ENCODE data around the gene TRDMT1. TPM values are rescaled to one million over a fixed set of nuclear protein-coding genes. Genes with fewer than 3 reads are reported as not detected.

TRDMT1 gene
- total RNA-seq, 2 donors from 2014 or later: 8.1 to 13.0 TPM

DNA sequence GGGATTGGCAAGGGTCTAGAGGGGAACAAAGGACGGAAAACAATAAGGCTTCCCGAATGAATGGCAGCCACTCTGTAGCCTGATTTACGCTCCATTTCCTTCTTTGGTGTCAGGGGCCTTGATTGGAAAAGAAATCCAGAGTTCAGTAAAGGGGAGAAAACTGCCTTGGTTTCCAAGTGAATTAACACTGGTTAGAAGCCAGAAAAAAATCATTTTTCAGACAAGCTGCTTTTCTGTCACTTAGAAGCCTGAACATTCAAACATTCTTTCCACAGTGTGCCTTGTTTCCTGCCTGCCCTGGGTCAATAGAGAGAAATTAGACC, 283 bp upstream of the TRDMT1 start:
- DNase-seq: no peak
- WGBS, 2 experiments (ENCODE audit: insufficient coverage in 1 of 2, insufficient read length in 1 of 2): 10 to 11% methylated on average over 3 of the region's 3 CpGs
- H3K27ac Mint-ChIP-seq: peak overlapping the region; percentile 95
- peak overlapping the region; percentile 78 for H3K4me3 Mint-ChIP-seq
- H3K9me3 Mint-ChIP-seq: no peaks in the 10 kb centered on the region
- Histone ChIP-seq H3K4me1 (ENCODE audit: control insufficient read depth, insufficient read depth, low read length) (no peaks in the 10 kb centered on the region), H3K9me3 (ENCODE audit: control insufficient read depth, low read length) (no peaks in the 10 kb centered on the region), H3K9ac (ENCODE audit: extremely low read depth, low read length, poor library complexity, severe bottlenecking) (peak overlapping the region; percentile 70), H3K4me3 (ENCODE audit: low read length) (peak overlapping the region; percentile 96), H3K27ac (ENCODE audit: low read depth, low read length) (peak overlapping the region; percentile 100), H3K27me3 (ENCODE audit: control insufficient read depth, insufficient read depth, low read length, poor library complexity, severe bottlenecking) (no peaks in the 10 kb centered on the region), H3K36me3 (ENCODE audit: control insufficient read depth, insufficient read depth, low read length) (no peaks in the 10 kb centered on the region)
- peaks cover 35% of the 10 kb centered on the region for H3K4me1 Mint-ChIP-seq
- no peaks in the 10 kb centered on the region for H3K27me3 Mint-ChIP-seq (ENCODE audit: insufficient read depth)
- H3K36me3 Mint-ChIP-seq (ENCODE audit: low read depth): no peaks in the 10 kb centered on the region
- TF ChIP-seq CTCF (conservative IDR thresholded peaks at IDR 0.05): no peak

DNA sequence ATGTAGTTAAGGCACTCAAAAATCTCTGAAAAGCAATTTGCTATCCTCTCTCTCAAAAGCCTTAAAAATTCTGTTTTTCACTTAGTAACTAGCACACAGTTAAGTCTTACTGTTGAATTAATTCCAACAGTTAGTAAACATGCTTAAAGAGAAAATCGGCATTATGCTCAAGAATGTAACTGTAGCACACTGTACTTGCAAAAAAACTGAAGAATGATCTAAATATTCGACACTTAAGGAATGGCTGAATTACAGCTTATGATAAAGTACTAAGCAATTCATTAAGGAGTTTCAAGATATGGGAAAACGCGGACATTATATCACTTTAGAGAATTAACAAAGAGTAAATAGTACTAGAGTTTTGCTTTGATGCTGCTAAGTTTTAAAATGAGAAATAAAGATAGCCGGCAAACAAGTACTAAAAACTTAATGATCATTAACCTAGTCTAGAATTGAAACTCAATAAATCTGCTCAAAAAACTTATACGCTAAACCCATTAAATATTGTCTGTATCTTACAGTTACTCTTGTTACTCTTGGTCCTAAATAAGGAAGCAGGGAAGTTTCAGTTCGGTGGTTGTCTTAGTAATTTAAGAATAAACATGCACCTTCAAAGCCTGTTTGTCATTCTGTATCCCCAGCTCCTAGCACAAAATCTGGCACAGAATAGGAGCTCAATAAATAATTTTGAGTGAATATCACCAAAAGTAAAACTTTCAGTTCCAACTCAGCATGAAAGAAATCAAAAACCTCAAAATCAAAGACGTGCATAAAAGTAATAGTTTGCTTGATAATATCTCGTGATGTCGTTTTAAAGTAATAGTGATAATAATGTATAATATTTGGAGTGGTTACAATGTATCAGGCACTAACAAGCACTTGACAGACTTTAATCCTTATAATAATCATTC, 1.2 kb downstream of the TRDMT1 start:
- H3K4me3 ChIP-seq (ENCODE audit: low read length): peak overlapping the region; percentile 96
- Mint-ChIP-seq H3K27ac (no peak overlapping the region), H3K9me3 (peaks cover 3% of the 10 kb centered on the region), H3K36me3 (ENCODE audit: low read depth) (no peaks in the 10 kb centered on the region), H3K4me1 (peaks cover 37% of the 10 kb centered on the region), H3K27me3 (ENCODE audit: insufficient read depth) (no peaks in the 10 kb centered on the region), H3K4me3 (peak overlapping the region; percentile 78)
- no peaks in the 10 kb centered on the region for H3K36me3 ChIP-seq (ENCODE audit: control insufficient read depth, insufficient read depth, low read length)
- WGBS, 2 experiments (ENCODE audit: insufficient coverage in 1 of 2, insufficient read length in 1 of 2): 66 to 70% methylated on average over 4 to 10 of the region's 10 CpGs
- DNase-seq: no peak
- no peaks in the 10 kb centered on the region for H3K4me1 ChIP-seq (ENCODE audit: control insufficient read depth, insufficient read depth, low read length)
- H3K27ac ChIP-seq (ENCODE audit: low read depth, low read length): peak overlapping the region; percentile 100
- H3K9me3 ChIP-seq (ENCODE audit: control insufficient read depth, low read length): peaks cover 1% of the 10 kb centered on the region
- H3K27me3 ChIP-seq (ENCODE audit: control insufficient read depth, insufficient read depth, low read length, poor library complexity, severe bottlenecking): no peaks in the 10 kb centered on the region
- TF ChIP-seq CTCF (conservative IDR thresholded peaks at IDR 0.05): no peak
- H3K9ac ChIP-seq (ENCODE audit: extremely low read depth, low read length, poor library complexity, severe bottlenecking): no peak overlapping the region

DNA sequence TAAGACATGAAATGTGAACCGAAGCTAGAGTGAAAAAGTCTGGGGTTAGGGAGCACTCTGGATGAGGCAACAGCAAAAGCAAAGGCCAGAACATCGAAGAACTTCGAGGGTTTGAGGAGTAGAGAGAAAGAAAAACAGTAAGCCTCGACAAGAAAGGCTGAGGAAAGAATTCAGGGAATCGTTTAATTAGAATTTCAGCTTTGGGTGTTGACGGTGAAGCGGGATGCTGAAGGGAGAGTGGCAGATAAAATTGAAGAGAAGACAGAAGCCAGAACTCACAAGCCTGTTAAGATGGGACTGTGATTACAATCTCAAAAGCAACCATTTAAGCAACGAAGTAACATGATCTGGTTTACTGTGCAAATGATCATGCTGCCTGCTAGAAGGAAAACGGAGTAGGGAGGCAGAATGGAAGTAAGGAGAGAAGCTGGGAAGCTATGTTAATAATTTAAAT, 2.1 kb downstream of the TRDMT1 start:
- H3K36me3 Mint-ChIP-seq (ENCODE audit: low read depth): no peaks in the 10 kb centered on the region
- TF ChIP-seq CTCF (conservative IDR thresholded peaks at IDR 0.05): no peak
- Histone ChIP-seq H3K9ac (ENCODE audit: extremely low read depth, low read length, poor library complexity, severe bottlenecking) (peak overlapping the region; percentile 14), H3K4me1 (ENCODE audit: control insufficient read depth, insufficient read depth, low read length) (no peaks in the 10 kb centered on the region), H3K4me3 (ENCODE audit: low read length) (peak overlapping the region; percentile 96), H3K27ac (ENCODE audit: low read depth, low read length) (peak overlapping the region; percentile 82), H3K27me3 (ENCODE audit: control insufficient read depth, insufficient read depth, low read length, poor library complexity, severe bottlenecking) (no peaks in the 10 kb centered on the region), H3K9me3 (ENCODE audit: control insufficient read depth, low read length) (peaks cover 7% of the 10 kb centered on the region), H3K36me3 (ENCODE audit: control insufficient read depth, insufficient read depth, low read length) (no peaks in the 10 kb centered on the region)
- H3K4me1 Mint-ChIP-seq: peaks cover 35% of the 10 kb centered on the region
- H3K4me3 Mint-ChIP-seq: peak overlapping the region; percentile 15
- H3K27ac Mint-ChIP-seq: no peak overlapping the region
- no peaks in the 10 kb centered on the region for H3K27me3 Mint-ChIP-seq (ENCODE audit: insufficient read depth)
- peaks cover 5% of the 10 kb centered on the region for H3K9me3 Mint-ChIP-seq
- no peak for DNase-seq
- 28 to 30% methylated on average over 7 to 9 of the region's 9 CpGs for WGBS, 2 experiments (ENCODE audit: insufficient coverage in 1 of 2, insufficient read length in 1 of 2)
